GM12875 (cell line): ENCODE measurements around the gene CPD.
"Not testable (repeated sequence)": the region's sequence is repeated elsewhere in the genome, so short reads cannot be mapped to it uniquely, and the experiment has no call there.

Experiments
- H3K4me3 ChIP-seq: one replicate; pipeline ENCODE4 v1.5.1; 2011; ENCODE audit warnings: low read depth, low read length, control low read depth
- CTCF ChIP-seq: IDR thresholded peaks from 2 replicates; pipeline ENCODE4 v1.5.1; 2011; ENCODE audit warnings: low read depth, mild to moderate bottlenecking, control low read depth, inconsistent platforms, low read length, moderate library complexity, borderline replicate concordance; ENCODE audit not compliant: insufficient read depth

Gene CPD

GRCh38 chr17:30345527-30346075 lies 33.1 kb upstream of the CPD start:
- H3K4me3 ChIP-seq = no peak overlapping the region
- TF ChIP-seq CTCF = no peak

DNA sequence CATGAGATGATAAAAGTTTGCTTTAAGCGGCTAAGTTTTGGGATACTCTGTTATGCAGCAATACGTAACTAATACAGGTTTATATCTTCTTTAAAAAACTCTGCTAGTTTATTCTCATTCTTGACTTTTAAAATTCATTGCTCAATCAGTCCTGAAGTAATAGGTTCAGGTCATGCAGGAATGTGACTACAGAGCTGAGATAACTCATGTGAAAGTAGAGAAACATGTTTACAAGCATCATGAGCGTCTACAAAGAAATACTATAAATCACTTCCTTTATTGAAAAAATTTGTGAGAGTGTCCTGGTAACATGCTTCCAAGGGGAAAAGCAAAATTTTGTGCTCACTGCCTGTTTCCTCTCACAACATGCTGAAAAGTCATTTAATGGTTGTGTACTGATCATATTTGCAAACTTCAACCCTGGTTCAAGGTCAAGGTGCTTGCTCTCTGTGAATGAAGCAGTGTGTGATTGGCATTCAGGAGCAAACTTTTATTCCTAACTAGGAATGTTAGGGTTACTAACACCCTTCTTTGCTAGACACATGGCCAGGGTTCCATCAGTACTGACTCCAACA lies 32.4 kb upstream of the CPD start:
- H3K4me3 ChIP-seq = no peak overlapping the region
- TF ChIP-seq CTCF = no peak

- no peak overlapping the region for H3K4me3 ChIP-seq
- TF ChIP-seq CTCF = no peak
Observed at GRCh38 chr17:30347488-30347887, 31.2 kb upstream of the CPD start.

DNA sequence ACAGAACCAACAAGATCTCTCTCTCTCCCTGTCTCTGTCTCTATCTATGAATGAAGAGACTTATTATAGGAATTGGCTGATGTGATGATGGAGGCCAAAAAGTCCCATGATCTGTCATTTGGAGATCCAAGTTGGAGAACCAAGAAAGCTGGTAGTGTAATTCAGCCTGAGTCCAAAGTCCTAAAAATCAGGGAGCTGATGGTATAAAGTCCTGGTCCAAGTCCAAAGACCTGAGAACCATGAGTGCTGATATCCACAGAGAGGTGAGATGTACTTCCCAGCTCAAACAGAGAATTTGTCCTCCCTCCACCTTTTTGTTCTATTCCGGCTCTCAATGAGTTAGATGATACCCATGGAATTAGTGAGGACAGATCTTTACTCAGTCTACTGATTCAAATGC lies 29.5 kb upstream of the CPD start:
- TF ChIP-seq CTCF = no peak
- no peak overlapping the region for H3K4me3 ChIP-seq

DNA sequence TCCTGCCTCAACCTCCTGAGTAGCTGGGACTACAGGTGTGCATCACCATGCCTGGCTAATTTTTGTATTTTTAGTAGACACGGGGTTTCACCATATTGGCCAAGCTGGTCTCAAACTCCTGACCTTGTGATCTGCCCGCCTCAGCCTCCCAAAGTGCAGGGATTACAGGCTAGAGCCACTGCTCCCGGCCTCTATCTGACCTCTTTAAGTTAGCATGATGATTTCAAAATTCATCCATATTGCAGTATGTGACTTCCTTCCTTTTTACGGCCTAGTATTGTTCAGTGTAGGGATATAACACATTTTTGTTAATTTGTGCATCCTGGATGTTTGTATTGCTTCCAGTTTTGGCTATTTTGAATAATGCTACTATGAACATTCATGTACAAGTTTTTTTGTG lies 27.5 kb upstream of the CPD start:
- H3K4me3 ChIP-seq = not testable (repeated sequence)

DNA sequence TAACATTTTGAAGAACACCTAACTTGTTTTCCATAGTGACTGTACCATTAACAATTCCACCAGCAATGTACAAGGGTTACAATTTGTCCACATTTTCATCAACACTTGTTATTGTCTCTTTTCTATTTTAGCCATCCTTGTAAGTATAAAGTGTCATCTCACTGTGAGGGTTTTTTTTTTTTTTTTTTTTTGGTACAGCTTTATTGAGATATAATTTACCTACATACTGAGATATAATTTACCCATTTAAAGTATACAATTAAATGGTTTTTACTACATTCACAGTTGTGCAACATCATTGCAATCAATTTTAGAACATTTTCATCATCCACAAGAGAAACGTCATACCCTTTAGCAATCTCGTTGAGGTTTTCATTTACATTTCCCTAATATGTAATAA lies 27.0 kb upstream of the CPD start:
- no peak overlapping the region for H3K4me3 ChIP-seq
- TF ChIP-seq CTCF = no peak

GRCh38 chr17:30352240-30352814 lies 26.4 kb upstream of the CPD start:
- no peak for TF ChIP-seq CTCF
- H3K4me3 ChIP-seq = no peak overlapping the region

GRCh38 chr17:30354701-30355100 lies 24.0 kb upstream of the CPD start:
- H3K4me3 ChIP-seq = no peak overlapping the region
- no peak for TF ChIP-seq CTCF
